IMR-90 (cell line): Measurements from ENCODE around the gene GABRB3.

Source experiments
- BHLHE40 ChIP-seq: fragments of 150-350 bp; IDR thresholded peaks from 2 replicates; pipeline ENCODE4 v1.6.1; 2016; ENCODE audit warnings: mild to moderate bottlenecking, low read depth, low read length
- CEBPB ChIP-seq: IDR thresholded peaks from 2 replicates; pipeline ENCODE4 v1.6.1; 2012; ENCODE audit warnings: low read depth, low read length, improper control_type of control experiment
- ELK1 ChIP-seq: fragments of 150-350 bp; IDR thresholded peaks from 2 replicates; pipeline ENCODE4 v1.6.1; 2016; ENCODE audit warnings: low read depth, mild to moderate bottlenecking, low read length, moderate library complexity, borderline replicate concordance
- MXI1 ChIP-seq: IDR thresholded peaks from 2 replicates; pipeline ENCODE4 v1.6.1; 2012; ENCODE audit warnings: low read depth, mild to moderate bottlenecking, low read length, moderate library complexity, borderline replicate concordance
- POLR2A ChIP-seq: IDR thresholded peaks from 2 replicates; pipeline ENCODE4 v1.6.1; 2012; ENCODE audit warnings: mild to moderate bottlenecking, low read depth, low read length
- RAD21 ChIP-seq: IDR thresholded peaks from 2 replicates; pipeline ENCODE4 v1.6.1; 2012; ENCODE audit warnings: low read length, improper control_type of control experiment
- RCOR1 ChIP-seq: IDR thresholded peaks from 2 replicates; pipeline ENCODE4 v1.6.1; 2012; ENCODE audit warnings: mild to moderate bottlenecking, low read length, improper control_type of control experiment; ENCODE audit not compliant: insufficient replicate concordance
- RFX5 ChIP-seq: IDR thresholded peaks from 2 replicates; pipeline ENCODE4 v1.8.0; 2012; ENCODE audit warnings: low read depth, mild to moderate bottlenecking, low read length, moderate library complexity
- USF2 ChIP-seq: fragments of 150-350 bp; IDR thresholded peaks from 2 replicates; pipeline ENCODE4 v1.6.1; 2017; ENCODE audit warnings: mild to moderate bottlenecking, antibody characterized with exemption, low read length, low read depth
- TF ChIP-seq, protein P1 (sequence below): conservative IDR thresholded peaks from 2 replicates; pipeline ENCODE4 v1.5.1; 2012; ENCODE audit warnings: mild to moderate bottlenecking, low read depth, low read length, improper control_type of control experiment

DNA sequence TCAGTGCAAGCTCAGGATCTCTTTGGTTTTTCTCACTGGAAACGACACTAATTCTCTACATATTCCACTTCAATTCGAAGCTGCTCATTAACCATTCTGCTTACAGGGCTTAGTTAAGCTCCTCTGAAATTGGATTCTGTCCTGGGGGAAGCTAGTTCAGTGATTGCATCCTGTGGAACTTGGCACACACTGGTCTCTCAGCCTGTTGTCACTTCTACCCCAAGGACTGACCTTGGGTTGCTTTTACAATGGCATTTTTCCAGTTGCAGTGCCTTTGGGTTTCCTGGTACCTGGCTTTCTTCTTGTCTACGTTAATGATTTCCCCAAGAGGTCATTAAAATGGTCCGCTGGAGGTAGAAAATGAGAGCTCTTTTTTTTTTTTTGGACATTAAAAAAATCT is 33.3 kb upstream of the GABRB3 start:
- TF ChIP-seq POLR2A (no peak), RFX5 (no peak), USF2 (no peak), MXI1 (no peak), BHLHE40 (no peak), CEBPB (no peak), RAD21 (no peak), ELK1 (no peak), RCOR1 (no peak)
- TF ChIP-seq, protein P1, sequence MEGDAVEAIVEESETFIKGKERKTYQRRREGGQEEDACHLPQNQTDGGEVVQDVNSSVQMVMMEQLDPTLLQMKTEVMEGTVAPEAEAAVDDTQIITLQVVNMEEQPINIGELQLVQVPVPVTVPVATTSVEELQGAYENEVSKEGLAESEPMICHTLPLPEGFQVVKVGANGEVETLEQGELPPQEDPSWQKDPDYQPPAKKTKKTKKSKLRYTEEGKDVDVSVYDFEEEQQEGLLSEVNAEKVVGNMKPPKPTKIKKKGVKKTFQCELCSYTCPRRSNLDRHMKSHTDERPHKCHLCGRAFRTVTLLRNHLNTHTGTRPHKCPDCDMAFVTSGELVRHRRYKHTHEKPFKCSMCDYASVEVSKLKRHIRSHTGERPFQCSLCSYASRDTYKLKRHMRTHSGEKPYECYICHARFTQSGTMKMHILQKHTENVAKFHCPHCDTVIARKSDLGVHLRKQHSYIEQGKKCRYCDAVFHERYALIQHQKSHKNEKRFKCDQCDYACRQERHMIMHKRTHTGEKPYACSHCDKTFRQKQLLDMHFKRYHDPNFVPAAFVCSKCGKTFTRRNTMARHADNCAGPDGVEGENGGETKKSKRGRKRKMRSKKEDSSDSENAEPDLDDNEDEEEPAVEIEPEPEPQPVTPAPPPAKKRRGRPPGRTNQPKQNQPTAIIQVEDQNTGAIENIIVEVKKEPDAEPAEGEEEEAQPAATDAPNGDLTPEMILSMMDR, result no peak
